Measurements from ENCODE around the gene CIZ1.

DNA sequence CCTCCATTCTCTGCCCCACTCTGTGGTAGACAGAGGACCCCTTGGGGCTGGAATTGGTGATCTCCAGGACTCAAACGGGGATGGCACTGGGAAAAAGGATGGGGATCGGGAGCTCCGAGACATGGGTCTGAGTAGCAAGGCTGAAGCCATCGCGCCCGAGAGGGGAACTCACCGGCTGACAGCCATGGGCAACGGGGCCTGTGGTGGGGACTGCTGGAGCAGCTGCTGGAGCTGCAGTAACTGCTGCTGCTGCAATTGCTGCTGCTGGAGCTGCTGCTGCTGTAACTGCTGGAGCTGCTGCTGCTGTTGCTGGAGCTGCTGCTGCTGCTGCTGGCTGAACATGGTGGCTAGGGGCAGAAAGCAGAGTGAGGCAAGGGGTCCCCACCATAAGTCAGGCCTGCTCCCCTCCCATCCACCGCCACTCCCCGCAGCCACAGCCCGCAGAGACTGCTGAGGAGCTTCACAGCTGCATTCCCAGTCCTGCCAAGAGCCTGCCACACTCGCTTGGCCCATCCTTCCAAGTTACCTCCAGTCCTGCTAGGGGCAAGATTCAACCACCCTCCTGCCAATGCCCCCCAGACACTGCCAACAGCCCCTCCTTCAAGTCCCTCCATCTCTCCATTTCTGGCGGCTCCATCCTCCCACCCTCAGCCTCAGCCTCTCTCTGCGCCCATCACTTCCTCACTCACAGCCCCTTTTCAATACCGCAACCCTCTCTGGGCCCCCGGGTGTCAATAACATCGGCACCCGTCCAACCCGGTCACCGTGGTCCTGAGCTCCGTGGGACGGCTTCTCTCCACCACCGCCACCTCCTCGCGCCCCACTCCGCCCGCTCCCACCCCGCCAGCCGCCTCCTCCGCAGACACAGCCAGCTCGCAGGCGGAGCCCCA lies 611 bp downstream of the CIZ1 start:
- TF ChIP-seq, protein P1, sequence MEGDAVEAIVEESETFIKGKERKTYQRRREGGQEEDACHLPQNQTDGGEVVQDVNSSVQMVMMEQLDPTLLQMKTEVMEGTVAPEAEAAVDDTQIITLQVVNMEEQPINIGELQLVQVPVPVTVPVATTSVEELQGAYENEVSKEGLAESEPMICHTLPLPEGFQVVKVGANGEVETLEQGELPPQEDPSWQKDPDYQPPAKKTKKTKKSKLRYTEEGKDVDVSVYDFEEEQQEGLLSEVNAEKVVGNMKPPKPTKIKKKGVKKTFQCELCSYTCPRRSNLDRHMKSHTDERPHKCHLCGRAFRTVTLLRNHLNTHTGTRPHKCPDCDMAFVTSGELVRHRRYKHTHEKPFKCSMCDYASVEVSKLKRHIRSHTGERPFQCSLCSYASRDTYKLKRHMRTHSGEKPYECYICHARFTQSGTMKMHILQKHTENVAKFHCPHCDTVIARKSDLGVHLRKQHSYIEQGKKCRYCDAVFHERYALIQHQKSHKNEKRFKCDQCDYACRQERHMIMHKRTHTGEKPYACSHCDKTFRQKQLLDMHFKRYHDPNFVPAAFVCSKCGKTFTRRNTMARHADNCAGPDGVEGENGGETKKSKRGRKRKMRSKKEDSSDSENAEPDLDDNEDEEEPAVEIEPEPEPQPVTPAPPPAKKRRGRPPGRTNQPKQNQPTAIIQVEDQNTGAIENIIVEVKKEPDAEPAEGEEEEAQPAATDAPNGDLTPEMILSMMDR (IDR thresholded peaks at IDR 0.05) = no peak
- no peak for TF ChIP-seq POLR2A (IDR thresholded peaks at IDR 0.05)
